Peyer's patch (tissue), 4 donors: ENCODE data around the gene UROC1. TPM values are rescaled to one million over a fixed set of nuclear protein-coding genes. Genes with fewer than 3 reads are reported as not detected.

Source experiments
- DNase-seq, 3 donors: peaks; one replicate each; pipeline ENCODE4 v3.0.0-alpha.2; 2017 to 2019
- H3K27ac ChIP-seq, 4 donors: fragments of 200-600 bp; sonication (generic); one replicate each; pipeline ENCODE4 v1.5.1; 2016 to 2019
- H3K27me3 ChIP-seq, 2 donors: fragments of 200-600 bp; sonication (generic); one replicate each; pipeline ENCODE4 v1.5.1; 2019
- H3K36me3 ChIP-seq, 3 donors: fragments of 200-600 bp; sonication (generic); one replicate each; pipeline ENCODE4 v1.5.1; 2016 to 2019
- H3K4me1 ChIP-seq, 4 donors: fragments of 200-600 bp; sonication (generic); one replicate each; pipeline ENCODE4 v1.5.1; 2016 to 2019
- H3K4me3 ChIP-seq, 4 donors: fragments of 200-600 bp; sonication (generic); 1 replicate in 3 of 4; 2 replicates in 1 of 4; pipeline ENCODE4 v1.5.1; 2016 to 2019; ENCODE audit warnings: mild to moderate bottlenecking in 1 of 4
- H3K9me3 ChIP-seq, 4 donors: fragments of 200-600 bp; sonication (generic); one replicate each; pipeline ENCODE4 v1.5.1; 2016 to 2019; ENCODE audit warnings: mild to moderate bottlenecking in 1 of 4
- CTCF ChIP-seq, 6 experiments: fragments of 450-650 bp in 4 of 6; fragments of 200-600 bp in 2 of 6; sonication (generic) in 1 of 6; IDR thresholded peaks; one replicate each; pipeline ENCODE4 v1.5.1; 2017 to 2019; ENCODE audit warnings: antibody characterized with exemption in 6 of 6, mild to moderate bottlenecking in 3 of 6, moderate library complexity in 1 of 6
- POLR2A ChIP-seq, 2 donors: fragments of 450-650 bp; IDR thresholded peaks; one replicate each; pipeline ENCODE4 v1.5.1; 2017; ENCODE audit warnings: antibody characterized with exemption in 2 of 2, mild to moderate bottlenecking in 2 of 2, moderate library complexity in 2 of 2
- total RNA-seq, 4 donors: library from RNA; depleted of rRNA; stranded (reverse); fragments of >200 nt; gene quantifications; one replicate each; pipeline ENCODE4 v1.1.0, GENCODE V29; 2016

Gene UROC1
- total RNA-seq, 4 donors from 2014 or later, result not detected

- no peaks in the 10 kb centered on the region for H3K9me3 ChIP-seq
- H3K27me3 ChIP-seq, result no peaks in the 10 kb centered on the region
- peaks cover 0 to 14% (median 0%) of the 10 kb centered on the region in 3 donors for H3K36me3 ChIP-seq
- H3K4me3 ChIP-seq, result peak within 1 kb of the TSS; percentile 71 to 98 (median 80)
- H3K4me1 ChIP-seq, result peaks cover 7 to 37% (median 22%) of the 10 kb centered on the region in 4 donors
- DNase-seq, result peak; percentile 89 to 97 (median 96)
- H3K27ac ChIP-seq, result peak within 1 kb of the TSS; percentile 86 to 99 (median 94)
- TF ChIP-seq POLR2A (IDR thresholded peaks at IDR 0.05) (peak; percentile 39 to 92), CTCF (IDR thresholded peaks at IDR 0.05) (peak in 4 of 6 experiments; percentile 36 to 54 (median 47))
Observed at GRCh38 chr3:126475413-126476114, 42.0 kb downstream of the UROC1 start, which contains the start of gene ZXDC. ZXDC (minus strand) TSS chr3:126475891; CDS start chr3:126475865, 26 bp downstream.

- H3K36me3 ChIP-seq, result peaks cover 3 to 22% (median 5%) of the 10 kb centered on the region in 3 donors
- DNase-seq, result peak; percentile 33 to 73 (median 67)
- peak overlapping the region; percentile 71 to 98 (median 80) for H3K4me3 ChIP-seq
- no peaks in the 10 kb centered on the region for H3K27me3 ChIP-seq
- TF ChIP-seq CTCF (IDR thresholded peaks at IDR 0.05), result peak in 1 of 6 experiments; percentile 4
- no peak for TF ChIP-seq POLR2A (IDR thresholded peaks at IDR 0.05)
- H3K27ac ChIP-seq, result peak overlapping the region; percentile 86 to 99 (median 94)
- peaks cover 7 to 37% (median 22%) of the 10 kb centered on the region in 4 donors for H3K4me1 ChIP-seq
- no peaks in the 10 kb centered on the region for H3K9me3 ChIP-seq
Observed at GRCh38 chr3:126474498-126475412, 42.8 kb downstream of the UROC1 start.

GRCh38 chr3:126473292-126474168 is 44.0 kb downstream of the UROC1 start:
- Histone ChIP-seq H3K4me1 (peaks cover 7 to 37% (median 22%) of the 10 kb centered on the region in 4 donors), H3K4me3 (peak overlapping the region in 3 of 4 donors; percentile 71 to 98 (median 77)), H3K27me3 (no peaks in the 10 kb centered on the region), H3K27ac (no peak overlapping the region), H3K9me3 (no peaks in the 10 kb centered on the region), H3K36me3 (peaks cover 3 to 34% (median 7%) of the 10 kb centered on the region in 3 donors)
- DNase-seq, result peak in 1 of 3 donors; percentile 40
- TF ChIP-seq CTCF (IDR thresholded peaks at IDR 0.05) (no peak), POLR2A (IDR thresholded peaks at IDR 0.05) (no peak)

- no peak for TF ChIP-seq CTCF (IDR thresholded peaks at IDR 0.05)
- TF ChIP-seq POLR2A (IDR thresholded peaks at IDR 0.05), result no peak
- Histone ChIP-seq H3K4me1 (peaks cover 7 to 37% (median 22%) of the 10 kb centered on the region in 4 donors), H3K27me3 (no peaks in the 10 kb centered on the region), H3K9me3 (no peaks in the 10 kb centered on the region), H3K36me3 (peaks cover 3 to 45% (median 7%) of the 10 kb centered on the region in 3 donors), H3K4me3 (peak overlapping the region in 2 of 4 donors; percentile 13 to 71), H3K27ac (no peak overlapping the region)
- DNase-seq, result peak; percentile 36 to 81 (median 57)
Observed at GRCh38 chr3:126472277-126473006, 45.1 kb downstream of the UROC1 start.
